KMS-11 (cell line): Measurements from ENCODE around the gene PIEZO1.

Source experiments
- H2AFZ ChIP-seq: fragments of 200-600 bp; sonication (generic); 2 replicates; pipeline ENCODE4 v1.6.1; 2016; ENCODE audit warnings: antibody characterized with exemption, mixed run types, low read depth
- H3K27ac ChIP-seq: fragments of 200-600 bp; sonication (generic); 2 replicates; pipeline ENCODE4 v1.6.1; 2016; ENCODE audit warnings: mild to moderate bottlenecking, mixed run types
- H3K27me3 ChIP-seq: fragments of 200-600 bp; sonication (generic); 2 replicates; pipeline ENCODE4 v1.6.1; 2017; ENCODE audit warnings: mild to moderate bottlenecking, low read depth, mixed run types, moderate library complexity; ENCODE audit not compliant: insufficient read depth
- H3K36me3 ChIP-seq: fragments of 200-600 bp; sonication (generic); 2 replicates; pipeline ENCODE4 v1.6.1; 2017; ENCODE audit warnings: mild to moderate bottlenecking, mixed run types; ENCODE audit not compliant: insufficient read depth
- H3K4me1 ChIP-seq: fragments of 200-600 bp; sonication (generic); 2 replicates; pipeline ENCODE4 v1.6.1; 2016; ENCODE audit warnings: mild to moderate bottlenecking, low read depth, mixed run types; ENCODE audit not compliant: poor library complexity, severe bottlenecking
- H3K4me2 ChIP-seq: fragments of 200-600 bp; sonication (generic); 2 replicates; pipeline ENCODE4 v1.7.0; 2016; ENCODE audit warnings: mild to moderate bottlenecking, mixed run types
- H3K4me3 ChIP-seq: fragments of 200-600 bp; sonication (generic); IDR thresholded peaks from 2 replicates; pipeline ENCODE4 v1.6.1; 2017; ENCODE audit warnings: low read depth, low read length, mixed read lengths; ENCODE audit not compliant: insufficient read depth
- H3K79me2 ChIP-seq: fragments of 200-600 bp; sonication (generic); 2 replicates; pipeline ENCODE4 v1.6.1; 2016; ENCODE audit warnings: low read depth, mixed run types; ENCODE audit not compliant: insufficient read depth
- H3K9ac ChIP-seq: fragments of 200-600 bp; sonication (generic); 2 replicates; pipeline ENCODE4 v1.6.1; 2016; ENCODE audit warnings: mild to moderate bottlenecking, mixed run types
- H4K20me1 ChIP-seq: fragments of 200-600 bp; sonication (generic); 2 replicates; pipeline ENCODE4 v1.6.1; 2016; ENCODE audit warnings: mild to moderate bottlenecking, mixed run types; ENCODE audit not compliant: insufficient read depth
- CTCF ChIP-seq: fragments of 200-600 bp; sonication (generic); conservative IDR thresholded peaks from 2 replicates; pipeline ENCODE4 v1.6.1; 2017; ENCODE audit warnings: low read depth, mild to moderate bottlenecking, antibody characterized with exemption, low read length, moderate library complexity, mixed read lengths

PIEZO1 gene

GRCh38 chr16:88732961-88733294, 52.1 kb downstream of the PIEZO1 start:
- no peak overlapping the region for H3K27ac ChIP-seq
- H4K20me1 ChIP-seq, result no peaks in the 10 kb centered on the region
- TF ChIP-seq CTCF, result no peak
- H3K79me2 ChIP-seq, result 0 out of 2 replicates have a peak, but pooled peaks cover 4% of the 10 kb centered on the region
- no peaks in the 10 kb centered on the region for H3K27me3 ChIP-seq
- no peak overlapping the region for H3K4me3 ChIP-seq
- H2AFZ ChIP-seq, result no peak overlapping the region
- no peaks in the 10 kb centered on the region for H3K4me1 ChIP-seq
- no peak overlapping the region for H3K9ac ChIP-seq
- H3K4me2 ChIP-seq, result no peak overlapping the region
- no peaks in the 10 kb centered on the region; the same call in 1 of the 2 replicates for H3K36me3 ChIP-seq

GRCh38 chr16:88732172-88732960, 52.7 kb downstream of the PIEZO1 start:
- no peak overlapping the region for H3K27ac ChIP-seq
- no peaks in the 10 kb centered on the region for H3K27me3 ChIP-seq
- no peak overlapping the region for H2AFZ ChIP-seq
- no peaks in the 10 kb centered on the region; the same call in 1 of the 2 replicates for H3K36me3 ChIP-seq
- H3K4me3 ChIP-seq, result no peak overlapping the region
- H4K20me1 ChIP-seq, result no peaks in the 10 kb centered on the region
- H3K79me2 ChIP-seq, result 0 out of 2 replicates have a peak, but pooled peaks cover 4% of the 10 kb centered on the region
- H3K9ac ChIP-seq, result no peak overlapping the region
- no peak overlapping the region for H3K4me2 ChIP-seq
- TF ChIP-seq CTCF, result no peak
- no peaks in the 10 kb centered on the region for H3K4me1 ChIP-seq

- Histone ChIP-seq H3K4me3 (no peak overlapping the region), H2AFZ (no peak overlapping the region), H3K36me3 (no peaks in the 10 kb centered on the region; the same call in 1 of the 2 replicates), H3K9ac (no peak overlapping the region), H3K27ac (no peak overlapping the region), H3K79me2 (0 out of 2 replicates have a peak, but pooled peaks cover 4% of the 10 kb centered on the region), H3K4me2 (no peak overlapping the region), H3K27me3 (no peaks in the 10 kb centered on the region), H4K20me1 (no peaks in the 10 kb centered on the region), H3K4me1 (no peaks in the 10 kb centered on the region)
- TF ChIP-seq CTCF, result no peak
Measured at GRCh38 chr16:88731699-88732098, 53.3 kb downstream of the PIEZO1 start.

- H3K79me2 ChIP-seq, result 0 out of 2 replicates have a peak, but pooled peaks cover 4% of the 10 kb centered on the region
- H3K36me3 ChIP-seq, result no peaks in the 10 kb centered on the region; the same call in 1 of the 2 replicates
- H3K9ac ChIP-seq, result no peak overlapping the region
- H3K4me1 ChIP-seq, result no peaks in the 10 kb centered on the region
- no peak overlapping the region for H3K4me2 ChIP-seq
- no peaks in the 10 kb centered on the region for H4K20me1 ChIP-seq
- no peak overlapping the region for H3K4me3 ChIP-seq
- no peak for TF ChIP-seq CTCF
- no peaks in the 10 kb centered on the region for H3K27me3 ChIP-seq
- H3K27ac ChIP-seq, result no peak overlapping the region
- H2AFZ ChIP-seq, result no peak overlapping the region
Measured at GRCh38 chr16:88730632-88731607, 54.1 kb downstream of the PIEZO1 start.
